ENCODE data around the gene PA2G4.

- no peak for TF ChIP-seq ZBTB33 (IDR thresholded peaks at IDR 0.05)
- no peak for TF ChIP-seq CTCF (IDR thresholded peaks at IDR 0.05; ENCODE audit: low read depth, low read length, missing input control)
- no peak for TF ChIP-seq REST (IDR thresholded peaks at IDR 0.05)
- TF ChIP-seq GABPA (IDR thresholded peaks at IDR 0.05 in 1 of 2, conservative IDR thresholded peaks at IDR 0.05 in 1 of 2): no peak
- TF ChIP-seq EGR1 (IDR thresholded peaks at IDR 0.05; ENCODE audit: low read depth in 2 of 2): no peak
- no peak for TF ChIP-seq JUND (IDR thresholded peaks at IDR 0.05)
- TF ChIP-seq YY1 (IDR thresholded peaks at IDR 0.05): no peak
- TF ChIP-seq MAX (IDR thresholded peaks at IDR 0.05): no peak
- no peak for TF ChIP-seq TAF1 (conservative IDR thresholded peaks at IDR 0.05)
Observed at GRCh38 chr12:56084958-56085543, 19.3 kb upstream of the PA2G4 start.

Data from liver (tissue), 3 donors.